PC-3 (cell line): ENCODE data around the gene TEX52. TPM values are rescaled to one million over a fixed set of nuclear protein-coding genes. Genes with fewer than 3 reads are reported as not detected.

Experiments used
- ATAC-seq: fragments of 200-7000 bp; cut with Tn5 transposase; 2 replicates; pipeline ENCODE4 v1.9.1; 2020; ENCODE audit warnings: mild to moderate bottlenecking, moderate library complexity
- BruUV-seq: library from RNA; stranded (reverse); fragments of 400-500 nt; replicated peaks from 2 replicates; lab custom pipeline; 2021; lab: Mats Ljungman, UMichigan
- CTCF ChIA-PET: fragments of 300-600 bp; sonication (Branson Sonifier 250); formaldehyde crosslinking; loops from one replicate; lab custom pipeline; 2022; ENCODE audit warnings: antibody characterized with exemption; lab: Charles Lee
- POLR2A ChIA-PET: fragments of 300-600 bp; sonication (Branson Sonifier 250); formaldehyde crosslinking; loops from one replicate; lab custom pipeline; 2022; ENCODE audit warnings: antibody characterized with exemption; ENCODE audit not compliant: unreplicated experiment; lab: Charles Lee
- DNase-seq: peaks from one replicate; pipeline ENCODE4 v3.0.0-alpha.2; 2015
- H2AFZ ChIP-seq: fragments of 300-600 bp; sonication (generic); 2 replicates; pipeline ENCODE4 v1.6.0; 2016; ENCODE audit warnings: antibody characterized with exemption, low read length
- H3F3A ChIP-seq: fragments of 300-600 bp; sonication (generic); one replicate; pipeline ENCODE4 v1.6.0; 2017; ENCODE audit warnings: antibody characterized with exemption, low read length, control low read depth, mild to moderate bottlenecking; ENCODE audit not compliant: unreplicated experiment
- H3K27ac ChIP-seq: fragments of 300-600 bp; sonication (generic); 2 replicates; pipeline ENCODE4 v1.5.1; 2016; ENCODE audit warnings: mild to moderate bottlenecking, low read length
- H3K27me3 ChIP-seq: fragments of 300-600 bp; sonication (generic); 2 replicates; pipeline ENCODE4 v1.6.1; 2016; ENCODE audit warnings: low read length, mixed read lengths
- H3K36me3 ChIP-seq: fragments of 300-600 bp; sonication (generic); 2 replicates; pipeline ENCODE4 v1.6.1; 2016; ENCODE audit warnings: low read depth, mixed run types, low read length, mixed read lengths
- H3K4me1 ChIP-seq: fragments of 300-600 bp; sonication (generic); 2 replicates; pipeline ENCODE4 v1.5.1; 2016; ENCODE audit warnings: low read length; ENCODE audit not compliant: insufficient read depth
- H3K4me2 ChIP-seq: fragments of 300-600 bp; sonication (generic); 2 replicates; pipeline ENCODE4 v1.6.0; 2016; ENCODE audit warnings: low read length
- H3K4me3 ChIP-seq: fragments of 300-600 bp; sonication (generic); 2 replicates; pipeline ENCODE4 v1.5.1; 2016; ENCODE audit warnings: mild to moderate bottlenecking, low read length, mixed read lengths
- H3K79me2 ChIP-seq: fragments of 300-600 bp; sonication (generic); 2 replicates; pipeline ENCODE4 v1.6.1; 2017; ENCODE audit warnings: low read length, mixed read lengths
- H3K9ac ChIP-seq: fragments of 300-600 bp; sonication (generic); 2 replicates; pipeline ENCODE4 v1.6.0; 2016; ENCODE audit warnings: mild to moderate bottlenecking, low read length
- H3K9me2 ChIP-seq: fragments of 300-600 bp; sonication (generic); replicated peaks from 2 replicates; pipeline ENCODE4 v1.6.1; 2016; ENCODE audit warnings: mixed run types, low read length, mixed read lengths
- H3K9me3 ChIP-seq: fragments of 300-600 bp; sonication (generic); 2 replicates; pipeline ENCODE4 v1.6.1; 2016; ENCODE audit warnings: low read length, mixed read lengths
- H4K20me1 ChIP-seq: fragments of 300-600 bp; sonication (generic); 2 replicates; pipeline ENCODE4 v1.6.1; 2016; ENCODE audit warnings: low read length, mixed read lengths
- EZH2 ChIP-seq: fragments of 300-600 bp; sonication (generic); IDR thresholded peaks from one replicate; pipeline ENCODE4 v1.6.1; 2017; ENCODE audit warnings: antibody characterized with exemption, mild to moderate bottlenecking, low read length; ENCODE audit not compliant: unreplicated experiment
- EZH2phosphoT487 ChIP-seq: fragments of 300-600 bp; sonication (generic); IDR thresholded peaks from 2 replicates; pipeline ENCODE4 v1.6.1; 2018; ENCODE audit warnings: mild to moderate bottlenecking, antibody characterized with exemption, low read length, borderline replicate concordance
- intact Hi-C: fragments of 100-400 bp; cut with micrococcal nuclease; formaldehyde crosslinking; loops from 2 replicates; pipeline ENCODE4 v1.9.0; 2023
- total RNA-seq: library from RNA; depleted of rRNA; stranded (reverse); fragments of >200 nt; gene quantifications from 2 replicates; pipeline ENCODE4 v1.2.3, GENCODE V29; 2014
- TF ChIP-seq, protein P1 (sequence below): fragments of 300-600 bp; sonication (generic); conservative IDR thresholded peaks from 2 replicates; pipeline ENCODE4 v1.5.1; 2017; ENCODE audit warnings: antibody characterized with exemption, low read depth, mild to moderate bottlenecking, low read length

The TEX52 gene
- total RNA-seq, 1 experiment from 2014 or later, result not detected

DNA sequence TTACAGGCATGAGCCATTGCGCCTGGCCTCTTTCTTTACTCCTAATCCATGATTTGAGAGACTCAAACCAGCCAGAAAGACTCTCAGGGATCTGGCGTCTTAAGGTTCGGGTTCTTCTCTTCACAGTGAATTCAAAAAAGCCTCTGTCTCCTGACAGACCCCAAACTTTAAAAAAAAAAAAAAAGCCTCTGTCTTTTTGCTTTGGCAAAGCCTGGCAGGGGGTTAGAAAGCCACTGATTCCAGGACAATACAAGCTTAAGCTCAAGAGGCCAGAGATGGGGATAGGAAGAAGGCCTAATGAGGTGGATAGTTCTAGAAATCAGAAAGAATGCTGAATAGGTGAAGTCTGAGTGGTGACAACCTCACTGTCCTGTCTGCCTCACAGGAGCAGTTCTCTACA is 30.8 kb downstream of the TEX52 start:
- Histone ChIP-seq H4K20me1 (no peaks in the 10 kb centered on the region), H2AFZ (no peak overlapping the region), H3F3A (no peaks in the 10 kb centered on the region), H3K79me2 (no peaks in the 10 kb centered on the region), H3K27me3 (no peaks in the 10 kb centered on the region), H3K27ac (no peak overlapping the region), H3K9me2 (no peaks in the 10 kb centered on the region), H3K4me2 (no peak overlapping the region), H3K36me3 (peaks cover 7% of the 10 kb centered on the region; the same call in 1 of the 2 replicates), H3K4me3 (no peak overlapping the region), H3K9ac (no peak overlapping the region), H3K4me1 (no peaks in the 10 kb centered on the region), H3K9me3 (no peaks in the 10 kb centered on the region)
- TF ChIP-seq, protein P1, sequence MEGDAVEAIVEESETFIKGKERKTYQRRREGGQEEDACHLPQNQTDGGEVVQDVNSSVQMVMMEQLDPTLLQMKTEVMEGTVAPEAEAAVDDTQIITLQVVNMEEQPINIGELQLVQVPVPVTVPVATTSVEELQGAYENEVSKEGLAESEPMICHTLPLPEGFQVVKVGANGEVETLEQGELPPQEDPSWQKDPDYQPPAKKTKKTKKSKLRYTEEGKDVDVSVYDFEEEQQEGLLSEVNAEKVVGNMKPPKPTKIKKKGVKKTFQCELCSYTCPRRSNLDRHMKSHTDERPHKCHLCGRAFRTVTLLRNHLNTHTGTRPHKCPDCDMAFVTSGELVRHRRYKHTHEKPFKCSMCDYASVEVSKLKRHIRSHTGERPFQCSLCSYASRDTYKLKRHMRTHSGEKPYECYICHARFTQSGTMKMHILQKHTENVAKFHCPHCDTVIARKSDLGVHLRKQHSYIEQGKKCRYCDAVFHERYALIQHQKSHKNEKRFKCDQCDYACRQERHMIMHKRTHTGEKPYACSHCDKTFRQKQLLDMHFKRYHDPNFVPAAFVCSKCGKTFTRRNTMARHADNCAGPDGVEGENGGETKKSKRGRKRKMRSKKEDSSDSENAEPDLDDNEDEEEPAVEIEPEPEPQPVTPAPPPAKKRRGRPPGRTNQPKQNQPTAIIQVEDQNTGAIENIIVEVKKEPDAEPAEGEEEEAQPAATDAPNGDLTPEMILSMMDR, result no peak
- TF ChIP-seq EZH2phosphoT487, result no peak
- TF ChIP-seq EZH2, result no peak
- no TSS peak for BruUV-seq
- DNase-seq (no peak), ATAC-seq (no peak)
- intact Hi-C loops, result no loop called here
- CTCF ChIA-PET, result no interaction called here
- POLR2A ChIA-PET, result no interaction called here

DNA sequence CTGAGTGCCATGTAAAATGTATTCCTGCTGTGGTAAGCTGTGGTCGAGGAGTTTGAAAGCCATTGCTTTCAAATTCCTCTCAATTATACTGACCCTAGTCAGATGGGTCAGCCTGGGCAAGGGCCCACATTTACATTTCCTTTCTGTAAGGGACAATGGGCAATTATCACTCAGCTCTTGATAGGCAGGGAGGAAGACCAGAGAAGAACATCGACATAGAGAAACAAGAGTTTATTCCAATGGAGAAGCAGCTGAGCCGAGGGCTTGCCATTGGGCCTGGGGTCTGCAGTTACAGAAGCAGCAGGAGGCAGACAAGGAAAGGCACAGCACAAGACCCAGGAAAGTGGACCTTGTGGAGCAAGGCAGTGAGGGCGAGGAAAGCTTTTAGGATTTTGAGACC is 31.7 kb downstream of the TEX52 start:
- ChIA-PET POLR2A (no interaction called here), CTCF (no interaction called here)
- H3F3A ChIP-seq, result no peaks in the 10 kb centered on the region
- no peak overlapping the region for H3K4me2 ChIP-seq
- H4K20me1 ChIP-seq, result no peaks in the 10 kb centered on the region
- H3K27ac ChIP-seq, result no peak overlapping the region
- intact Hi-C loops, result no loop called here
- ATAC-seq, result no peak
- BruUV-seq, result no TSS peak
- no peaks in the 10 kb centered on the region for H3K9me3 ChIP-seq
- no peak for DNase-seq
- H3K79me2 ChIP-seq, result no peaks in the 10 kb centered on the region
- no peak for TF ChIP-seq EZH2phosphoT487
- TF ChIP-seq, protein P1, result no peak
- no peak for TF ChIP-seq EZH2
- H3K9ac ChIP-seq, result no peak overlapping the region
- no peak overlapping the region for H3K4me3 ChIP-seq
- H3K27me3 ChIP-seq, result no peaks in the 10 kb centered on the region
- peaks cover 7% of the 10 kb centered on the region; the same call in 1 of the 2 replicates for H3K36me3 ChIP-seq
- no peaks in the 10 kb centered on the region for H3K4me1 ChIP-seq
- no peaks in the 10 kb centered on the region for H3K9me2 ChIP-seq
- H2AFZ ChIP-seq, result no peak overlapping the region

DNA sequence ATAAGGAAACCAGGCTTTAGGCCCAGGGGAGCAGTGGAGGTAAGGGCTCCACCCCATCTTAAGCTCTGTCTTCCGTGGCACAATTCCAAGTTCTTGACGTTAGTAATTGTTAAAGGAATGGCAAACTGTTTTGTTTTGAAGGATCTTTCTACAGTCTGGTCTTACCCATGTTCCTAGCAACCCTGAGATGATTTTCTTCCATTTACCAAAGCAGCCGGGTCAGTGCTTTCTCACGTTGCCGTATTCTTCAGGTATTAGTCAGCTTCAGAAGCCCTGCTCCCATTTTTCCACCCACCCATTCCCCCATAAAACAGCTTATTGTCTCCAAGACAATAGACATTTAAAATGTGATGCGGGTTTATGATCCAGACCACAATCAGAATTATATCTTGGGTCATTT is 32.3 kb downstream of the TEX52 start:
- no peak for DNase-seq
- POLR2A ChIA-PET, result no interaction called here
- CTCF ChIA-PET, result no interaction called here
- no peaks in the 10 kb centered on the region for H4K20me1 ChIP-seq
- no TSS peak for BruUV-seq
- H3K4me1 ChIP-seq, result no peaks in the 10 kb centered on the region
- TF ChIP-seq EZH2 (no peak), EZH2phosphoT487 (no peak)
- TF ChIP-seq, protein P1, result no peak
- no peak overlapping the region for H3K9ac ChIP-seq
- H3K9me2 ChIP-seq, result no peaks in the 10 kb centered on the region
- H3K27ac ChIP-seq, result no peak overlapping the region
- no peak overlapping the region for H3K4me3 ChIP-seq
- no peaks in the 10 kb centered on the region for H3K27me3 ChIP-seq
- H3K9me3 ChIP-seq, result no peaks in the 10 kb centered on the region
- no peak overlapping the region for H3K4me2 ChIP-seq
- no peaks in the 10 kb centered on the region for H3F3A ChIP-seq
- intact Hi-C loops, result no loop called here
- ATAC-seq, result no peak
- H3K36me3 ChIP-seq, result peaks cover 7% of the 10 kb centered on the region; the same call in 1 of the 2 replicates
- H3K79me2 ChIP-seq, result no peaks in the 10 kb centered on the region
- H2AFZ ChIP-seq, result no peak overlapping the region
